NCI-H510A (cell line): ENCODE measurements around the gene DICER1.
A peak's percentile ranks its signal among the peaks of the same experiment; 100 is the strongest.
"Not testable (repeated sequence)": the region's sequence is repeated elsewhere in the genome, so short reads cannot be mapped to it uniquely, and the experiment has no call there.

Experiments used
- DNase-seq: peaks from one replicate; lab custom pipeline; 2025; lab: John Stamatoyannopoulos, UW

The DICER1 gene, protein sequence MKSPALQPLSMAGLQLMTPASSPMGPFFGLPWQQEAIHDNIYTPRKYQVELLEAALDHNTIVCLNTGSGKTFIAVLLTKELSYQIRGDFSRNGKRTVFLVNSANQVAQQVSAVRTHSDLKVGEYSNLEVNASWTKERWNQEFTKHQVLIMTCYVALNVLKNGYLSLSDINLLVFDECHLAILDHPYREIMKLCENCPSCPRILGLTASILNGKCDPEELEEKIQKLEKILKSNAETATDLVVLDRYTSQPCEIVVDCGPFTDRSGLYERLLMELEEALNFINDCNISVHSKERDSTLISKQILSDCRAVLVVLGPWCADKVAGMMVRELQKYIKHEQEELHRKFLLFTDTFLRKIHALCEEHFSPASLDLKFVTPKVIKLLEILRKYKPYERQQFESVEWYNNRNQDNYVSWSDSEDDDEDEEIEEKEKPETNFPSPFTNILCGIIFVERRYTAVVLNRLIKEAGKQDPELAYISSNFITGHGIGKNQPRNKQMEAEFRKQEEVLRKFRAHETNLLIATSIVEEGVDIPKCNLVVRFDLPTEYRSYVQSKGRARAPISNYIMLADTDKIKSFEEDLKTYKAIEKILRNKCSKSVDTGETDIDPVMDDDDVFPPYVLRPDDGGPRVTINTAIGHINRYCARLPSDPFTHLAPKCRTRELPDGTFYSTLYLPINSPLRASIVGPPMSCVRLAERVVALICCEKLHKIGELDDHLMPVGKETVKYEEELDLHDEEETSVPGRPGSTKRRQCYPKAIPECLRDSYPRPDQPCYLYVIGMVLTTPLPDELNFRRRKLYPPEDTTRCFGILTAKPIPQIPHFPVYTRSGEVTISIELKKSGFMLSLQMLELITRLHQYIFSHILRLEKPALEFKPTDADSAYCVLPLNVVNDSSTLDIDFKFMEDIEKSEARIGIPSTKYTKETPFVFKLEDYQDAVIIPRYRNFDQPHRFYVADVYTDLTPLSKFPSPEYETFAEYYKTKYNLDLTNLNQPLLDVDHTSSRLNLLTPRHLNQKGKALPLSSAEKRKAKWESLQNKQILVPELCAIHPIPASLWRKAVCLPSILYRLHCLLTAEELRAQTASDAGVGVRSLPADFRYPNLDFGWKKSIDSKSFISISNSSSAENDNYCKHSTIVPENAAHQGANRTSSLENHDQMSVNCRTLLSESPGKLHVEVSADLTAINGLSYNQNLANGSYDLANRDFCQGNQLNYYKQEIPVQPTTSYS (N-terminal part only)

DNA sequence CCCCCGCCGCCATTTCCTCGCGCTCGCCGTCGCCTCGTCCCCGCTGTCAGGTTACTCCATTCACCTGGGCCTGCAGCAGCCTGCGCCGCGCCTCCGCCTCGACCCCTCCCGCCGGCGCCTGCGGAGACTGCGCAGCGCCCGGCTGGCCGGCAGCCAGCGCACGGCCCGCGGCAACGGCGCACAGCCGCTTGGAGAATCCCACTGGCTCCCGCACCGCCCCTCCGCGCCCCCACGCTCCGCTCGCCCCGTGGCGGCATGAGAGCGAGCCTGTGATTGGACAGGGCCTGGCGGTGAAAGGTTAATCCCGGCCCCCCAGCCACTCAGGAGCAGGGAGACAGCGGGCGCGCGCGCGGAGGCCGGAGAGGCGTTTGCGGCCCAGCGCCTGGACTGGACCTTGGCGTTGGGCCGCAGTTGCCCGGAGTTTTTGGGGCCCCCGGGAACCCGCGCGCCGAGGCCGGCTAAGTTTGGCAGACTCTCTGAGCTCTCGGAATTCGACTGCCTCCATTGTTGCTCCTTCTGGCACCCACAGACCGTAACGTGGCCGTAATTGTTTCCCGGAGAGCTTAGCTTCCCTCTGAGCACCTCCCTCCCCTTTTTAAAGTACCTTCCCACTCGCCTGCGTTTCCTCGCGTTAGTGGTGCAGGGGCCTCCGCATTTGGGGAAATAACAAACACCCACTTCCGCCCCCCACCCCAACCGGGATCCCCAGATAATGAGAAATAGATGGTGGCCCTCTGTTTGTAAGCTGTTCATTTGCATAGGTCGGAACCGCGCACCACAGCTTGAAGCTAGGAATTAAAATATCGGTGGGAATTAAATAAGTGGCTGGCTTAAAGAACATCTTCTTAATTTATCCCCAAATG lies at the start of gene DICER1:
TSS of gene DICER1 (minus strand) at position 203 of the 863 bp plus-strand sequence. CDS start 24,071 bp downstream, outside the sequence.
- peak; percentile 85 for DNase-seq

DNA sequence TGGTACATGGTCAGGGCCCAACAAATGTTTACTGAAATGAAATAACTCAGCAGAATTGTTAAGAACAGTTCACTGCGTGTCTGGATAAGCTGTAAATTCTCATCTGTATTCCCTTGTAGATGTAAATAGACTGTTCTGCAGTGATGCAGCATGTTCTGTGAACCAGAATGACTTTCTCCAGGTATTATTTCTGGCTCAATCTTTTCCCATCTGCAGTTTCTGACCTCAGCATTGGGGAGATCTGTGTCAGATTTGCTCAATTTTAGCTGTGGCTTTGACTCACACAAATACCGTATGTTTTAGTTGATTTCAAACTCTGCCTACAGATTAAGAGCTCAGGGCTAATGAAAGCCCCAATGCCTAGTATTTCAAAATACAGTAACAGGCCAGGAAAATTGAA lies 49.2 kb upstream of the DICER1 start:
- no peak for DNase-seq

DNA sequence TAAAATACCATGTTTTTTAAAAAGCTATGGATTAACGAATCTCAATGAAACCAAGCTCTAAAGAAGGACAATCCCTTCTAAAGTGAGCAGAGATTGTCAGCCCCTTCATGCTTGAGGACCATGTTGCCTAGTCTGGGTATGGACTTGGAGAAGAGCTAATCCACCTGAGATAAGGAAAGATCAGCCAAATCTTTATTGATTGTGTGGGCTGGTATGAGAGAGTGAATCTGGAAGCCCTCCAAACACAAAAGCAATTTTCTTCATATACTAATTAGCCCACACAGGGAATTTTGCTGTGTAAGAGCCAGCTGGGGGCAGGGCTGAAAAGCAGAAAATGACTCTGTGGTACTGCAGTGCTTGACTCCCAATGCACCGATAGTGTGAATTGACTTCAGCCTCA lies 47.4 kb upstream of the DICER1 start:
- no peak for DNase-seq

DNA sequence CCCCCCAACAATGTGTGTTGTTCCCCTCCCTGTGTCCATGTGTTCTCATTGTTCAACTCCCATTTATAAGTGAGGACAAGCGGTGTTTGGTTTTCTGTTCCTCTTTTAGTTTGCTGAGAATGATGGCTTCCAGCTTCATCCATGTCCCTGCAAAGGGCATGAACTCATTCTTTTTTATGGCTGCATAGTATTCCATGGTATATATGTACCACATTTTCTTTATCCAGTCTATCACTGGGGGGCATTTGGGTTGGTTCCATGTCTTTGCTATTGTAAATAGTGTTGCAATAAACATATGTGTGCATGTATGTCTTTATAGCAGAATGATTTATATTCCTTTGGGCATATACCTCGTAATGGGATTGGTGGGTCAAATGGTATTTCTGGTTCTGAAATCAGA lies 44.4 kb upstream of the DICER1 start:
- DNase-seq, result not testable (repeated sequence)

DNA sequence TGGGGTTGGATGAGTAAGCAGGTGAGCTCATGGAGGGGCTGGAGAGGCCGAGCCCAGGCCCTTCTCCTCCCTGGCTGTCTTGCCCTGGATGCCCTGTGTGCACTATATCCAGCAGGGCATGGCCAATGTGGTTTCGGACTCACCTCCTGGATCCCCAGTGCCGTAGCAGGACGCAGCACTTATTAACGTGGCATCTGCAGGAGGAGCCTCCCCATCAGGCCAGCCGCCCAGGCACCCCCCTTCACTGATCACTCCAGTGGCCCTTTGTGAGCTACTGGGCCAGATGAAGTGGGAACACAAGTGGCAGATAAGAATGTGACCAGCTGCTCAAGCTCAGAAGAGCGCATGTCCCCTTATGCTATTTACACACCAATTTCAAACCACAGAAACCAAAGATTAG lies 43.1 kb upstream of the DICER1 start:
- DNase-seq, result peak; percentile 76

DNA sequence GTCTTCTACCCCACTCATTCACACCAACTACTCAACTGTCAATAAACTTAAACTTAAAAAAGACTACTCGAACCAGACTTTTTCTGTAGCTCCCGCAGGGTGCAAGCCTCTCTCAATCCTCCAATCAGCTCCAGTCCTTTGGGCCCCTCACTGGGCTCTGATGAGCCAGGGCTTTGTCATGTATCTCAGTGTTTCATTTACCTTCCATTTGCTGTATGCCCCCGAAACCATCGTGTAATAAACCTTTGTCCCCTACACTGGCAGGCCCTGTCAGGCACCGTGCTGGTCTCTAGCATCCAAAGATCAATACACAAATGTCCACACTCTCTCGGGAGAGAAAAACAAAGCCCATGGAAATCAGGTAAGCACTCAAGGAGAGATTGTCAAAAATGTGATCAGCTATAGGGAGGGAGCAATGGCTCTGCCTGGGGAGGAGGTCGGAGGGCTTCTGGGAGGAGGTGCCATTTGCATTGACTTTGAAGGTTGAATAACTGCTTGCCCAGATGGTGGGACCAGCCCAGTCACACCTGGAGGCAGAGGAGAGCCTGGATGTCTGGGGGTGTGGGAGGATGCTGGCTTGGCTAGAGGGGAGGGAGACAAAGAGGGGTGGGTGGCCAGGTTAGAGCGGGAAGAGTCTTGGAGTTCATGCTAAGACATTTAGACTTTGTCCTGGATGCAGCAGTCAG lies 42.1 kb upstream of the DICER1 start:
- DNase-seq, result no peak

DNA sequence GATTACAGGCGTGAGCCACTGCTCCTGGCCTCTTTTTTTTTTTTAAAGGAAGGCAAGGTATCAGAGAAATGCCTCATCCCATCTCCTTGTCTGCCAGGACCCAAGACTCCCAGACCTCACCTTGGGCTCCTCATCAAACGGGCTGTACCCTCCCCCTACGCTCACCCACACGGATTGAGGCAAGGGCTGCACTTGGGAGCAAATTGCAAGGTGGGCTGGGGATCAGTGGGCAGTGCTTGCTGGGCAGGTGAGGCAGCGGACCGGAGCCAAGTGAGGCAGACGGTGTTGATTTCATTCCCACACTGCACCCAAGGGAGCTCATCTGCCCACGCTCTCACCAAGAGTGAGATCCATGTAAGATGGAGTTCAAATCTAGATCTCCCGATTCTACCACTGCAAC lies 41.0 kb upstream of the DICER1 start:
- no peak for DNase-seq

DNA sequence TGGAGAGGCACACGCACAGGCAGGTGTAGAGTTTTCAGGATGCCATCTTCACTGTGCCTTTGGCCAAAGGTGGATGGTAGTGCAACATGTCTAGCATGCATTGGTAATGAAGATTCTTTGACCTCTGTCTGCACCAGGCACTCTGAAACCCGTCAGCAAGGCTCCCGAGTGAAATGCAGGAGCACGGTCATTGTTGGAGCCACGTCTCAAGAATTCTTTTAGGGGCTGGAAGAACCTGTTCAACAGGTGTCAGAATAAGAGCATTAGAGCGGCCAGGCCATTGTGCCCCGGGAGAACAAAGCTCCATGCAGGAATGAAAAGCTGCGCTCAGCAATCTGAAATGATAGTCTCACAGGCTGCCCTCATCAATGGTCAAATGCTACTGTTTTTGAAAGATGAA lies 40.2 kb upstream of the DICER1 start:
- peak; percentile 59 for DNase-seq

DNA sequence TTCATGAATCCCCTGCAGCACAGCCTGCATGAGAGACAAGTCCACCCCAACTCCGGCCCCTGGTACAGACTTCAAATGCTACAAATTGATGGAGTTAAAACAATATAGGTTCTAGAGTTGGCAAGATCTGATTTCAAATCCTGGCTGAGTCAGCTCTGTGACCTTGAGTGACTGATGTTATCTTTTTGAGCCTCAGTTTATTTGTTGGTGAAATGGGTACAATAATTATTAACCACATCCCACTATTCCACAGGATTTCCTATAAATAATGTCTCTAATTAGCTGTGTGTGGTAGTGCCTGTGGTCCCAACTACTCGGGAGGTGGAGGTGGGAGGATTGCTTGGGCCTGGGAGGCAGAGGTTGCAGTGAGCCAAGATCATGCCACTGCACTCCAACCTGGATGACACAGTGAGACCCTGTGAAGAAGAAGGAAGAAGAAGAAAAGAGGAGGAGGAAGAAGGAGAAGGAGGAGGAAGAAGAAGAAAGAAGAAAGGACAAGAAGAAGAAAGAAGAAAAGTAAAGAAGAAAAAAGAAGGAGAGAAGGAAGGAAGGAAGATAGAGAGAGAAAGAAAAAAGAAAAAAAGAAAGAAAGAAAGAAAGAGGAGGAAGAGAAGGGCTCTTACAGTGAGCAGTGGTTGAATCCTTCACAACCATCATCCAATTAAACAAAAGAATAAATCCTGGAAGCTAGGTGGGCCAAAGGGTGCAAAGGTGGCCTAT lies 39.7 kb upstream of the DICER1 start:
- DNase-seq, result no peak

DNA sequence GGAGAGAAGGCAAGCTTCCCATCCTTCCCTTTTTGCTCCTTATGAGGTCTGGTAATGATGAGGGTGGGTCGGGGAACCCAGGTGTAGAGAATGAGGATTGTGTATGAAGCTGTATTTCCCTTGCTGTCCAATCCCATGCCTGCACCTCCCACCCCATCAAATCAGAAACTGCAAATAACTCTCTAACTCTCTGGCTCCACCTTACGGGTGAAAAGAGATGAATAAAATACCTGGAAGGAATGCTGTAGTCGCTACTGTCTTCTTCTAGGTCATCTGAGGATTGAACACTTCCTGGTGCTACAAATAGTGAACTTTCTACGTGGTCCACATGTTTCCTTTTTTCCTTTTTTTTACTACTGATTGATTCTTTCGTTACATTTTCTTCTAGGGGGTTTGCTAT lies 38.9 kb upstream of the DICER1 start:
- no peak for DNase-seq

DNA sequence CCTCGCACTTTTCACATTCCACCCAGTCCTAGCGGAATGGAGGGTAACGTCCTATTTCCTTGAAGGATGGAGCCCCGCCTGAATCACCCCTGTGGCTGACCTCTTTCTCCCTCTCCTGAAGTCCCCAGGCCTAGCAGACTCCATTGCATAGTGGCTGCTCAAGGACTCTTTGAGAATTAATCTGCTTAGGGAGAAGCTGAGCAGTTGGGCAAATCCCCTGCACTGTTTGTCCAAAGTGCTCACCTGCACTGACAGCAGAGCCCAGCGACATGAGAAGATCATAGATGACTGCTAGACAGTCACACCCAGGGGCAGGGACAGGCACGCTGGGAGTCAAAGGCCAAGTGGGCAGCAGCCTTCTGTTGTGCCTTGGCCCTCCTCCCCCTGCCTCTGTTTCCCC lies 37.7 kb upstream of the DICER1 start:
- DNase-seq, result no peak

DNA sequence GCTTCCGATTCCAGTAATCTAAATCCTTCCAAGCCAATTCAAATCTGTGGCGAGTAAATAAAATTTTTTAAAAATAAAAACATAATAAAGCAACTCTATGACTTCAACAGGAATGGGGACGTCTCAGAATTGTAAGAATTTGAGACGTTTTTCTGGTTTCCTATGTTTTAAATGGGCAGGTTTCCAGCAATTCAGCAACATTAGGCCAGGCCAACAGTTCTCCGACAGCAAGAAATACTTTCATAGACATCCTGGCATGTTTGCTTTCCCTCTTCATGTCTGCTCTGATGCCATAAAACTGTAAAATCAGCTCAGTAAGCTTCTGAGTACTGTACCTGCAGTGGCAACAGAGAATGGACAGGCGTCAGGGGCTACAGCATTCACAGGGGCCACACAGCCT lies 35.8 kb upstream of the DICER1 start:
- DNase-seq, result no peak

DNA sequence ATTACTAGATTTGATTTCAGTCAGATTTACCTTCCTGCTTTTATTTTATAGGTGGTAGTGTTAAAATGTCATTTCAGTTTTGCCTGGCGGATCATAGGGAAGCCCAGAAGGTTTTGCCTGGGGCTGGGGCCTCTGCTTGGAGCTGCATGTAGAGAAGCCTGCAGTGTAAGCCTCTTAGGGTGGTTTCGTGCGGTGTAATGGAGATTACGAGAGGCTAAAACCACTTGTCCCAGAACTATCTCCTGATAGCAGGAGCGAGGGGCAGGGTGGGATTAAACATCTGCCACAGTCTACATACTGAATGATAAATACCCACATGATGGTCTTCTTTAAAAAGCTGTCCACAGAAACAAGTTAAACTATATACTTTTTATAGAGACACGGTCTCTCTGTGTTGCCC lies 35.0 kb upstream of the DICER1 start:
- DNase-seq, result no peak

DNA sequence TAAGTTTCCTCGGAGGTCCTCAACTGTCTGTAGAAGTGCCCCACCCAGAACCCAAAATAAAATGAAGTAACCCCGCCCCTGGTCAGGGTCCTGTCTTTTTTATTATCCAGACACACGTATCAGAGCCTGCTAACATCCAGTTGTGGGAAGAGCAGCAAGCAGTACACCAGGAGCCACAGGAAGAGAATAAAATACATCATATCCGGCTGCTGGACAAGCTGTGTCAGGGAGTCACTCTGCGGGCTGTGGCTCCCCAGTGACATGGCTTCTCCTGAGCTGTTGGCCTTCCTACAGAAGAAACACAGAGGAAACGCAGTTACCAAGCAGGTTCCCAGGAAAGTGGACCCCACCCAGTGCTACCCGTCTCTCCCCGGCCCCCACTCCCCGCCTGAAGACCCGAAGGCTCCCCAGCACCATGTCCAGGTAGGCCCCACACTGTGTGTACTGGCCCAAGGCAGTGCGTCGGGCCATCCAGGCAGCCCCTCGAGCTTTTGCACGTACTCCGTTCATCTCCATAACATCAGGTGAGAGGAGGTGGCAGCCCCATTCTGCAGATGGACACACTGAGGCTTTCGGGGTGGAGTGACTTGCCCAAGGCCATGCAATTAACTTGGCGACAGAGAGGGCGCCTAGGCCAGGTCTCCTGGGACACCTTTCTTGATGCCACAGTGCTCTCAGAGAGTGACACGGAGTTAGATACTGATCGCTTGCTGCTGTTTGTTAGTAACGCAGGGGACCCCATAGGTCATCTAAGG lies 34.3 kb upstream of the DICER1 start:
- no peak for DNase-seq

DNA sequence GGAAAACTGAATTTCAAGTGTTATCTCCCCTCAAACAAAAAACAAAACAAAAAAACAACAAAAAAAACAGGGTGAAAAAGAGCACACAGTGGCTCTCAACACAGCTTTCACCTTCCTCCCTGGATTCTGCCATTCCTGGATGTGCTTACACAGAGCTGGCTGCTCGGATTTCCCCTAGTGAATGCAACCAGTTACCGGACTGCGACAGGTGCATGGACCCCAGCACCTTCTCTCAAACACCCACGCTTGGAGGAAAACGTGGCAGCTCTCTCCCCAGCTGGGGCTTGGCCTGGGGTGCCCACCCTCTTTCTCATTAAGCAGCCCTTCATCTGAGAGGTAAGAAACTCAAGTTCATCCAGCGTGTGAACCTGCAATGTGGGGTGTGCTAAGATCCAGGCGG lies 33.5 kb upstream of the DICER1 start:
- DNase-seq, result no peak

DNA sequence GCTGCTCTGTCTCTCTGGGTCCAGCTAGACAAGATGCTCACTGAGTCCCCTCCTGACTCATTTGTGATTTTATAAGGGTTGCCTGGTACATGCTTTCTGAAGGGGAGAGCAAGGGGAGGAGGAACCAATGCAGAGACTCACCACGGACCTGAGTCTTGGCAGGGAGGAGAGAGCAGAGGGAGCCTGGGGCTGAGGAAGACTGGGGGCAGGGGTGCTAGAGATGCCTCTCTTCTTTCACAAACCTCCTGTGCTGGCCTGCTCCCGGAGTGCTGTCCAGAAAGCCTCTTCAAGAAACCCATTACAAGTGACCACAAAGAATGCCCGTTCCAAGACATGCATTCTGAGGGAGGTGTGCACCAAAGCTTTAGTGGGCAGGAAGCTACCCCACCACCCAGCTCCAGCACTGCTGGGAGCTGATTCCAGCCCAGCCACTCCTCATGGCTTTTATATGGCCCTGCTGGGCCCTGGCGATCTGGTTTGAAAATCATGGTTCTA lies 33.1 kb upstream of the DICER1 start:
- DNase-seq, result no peak

DNA sequence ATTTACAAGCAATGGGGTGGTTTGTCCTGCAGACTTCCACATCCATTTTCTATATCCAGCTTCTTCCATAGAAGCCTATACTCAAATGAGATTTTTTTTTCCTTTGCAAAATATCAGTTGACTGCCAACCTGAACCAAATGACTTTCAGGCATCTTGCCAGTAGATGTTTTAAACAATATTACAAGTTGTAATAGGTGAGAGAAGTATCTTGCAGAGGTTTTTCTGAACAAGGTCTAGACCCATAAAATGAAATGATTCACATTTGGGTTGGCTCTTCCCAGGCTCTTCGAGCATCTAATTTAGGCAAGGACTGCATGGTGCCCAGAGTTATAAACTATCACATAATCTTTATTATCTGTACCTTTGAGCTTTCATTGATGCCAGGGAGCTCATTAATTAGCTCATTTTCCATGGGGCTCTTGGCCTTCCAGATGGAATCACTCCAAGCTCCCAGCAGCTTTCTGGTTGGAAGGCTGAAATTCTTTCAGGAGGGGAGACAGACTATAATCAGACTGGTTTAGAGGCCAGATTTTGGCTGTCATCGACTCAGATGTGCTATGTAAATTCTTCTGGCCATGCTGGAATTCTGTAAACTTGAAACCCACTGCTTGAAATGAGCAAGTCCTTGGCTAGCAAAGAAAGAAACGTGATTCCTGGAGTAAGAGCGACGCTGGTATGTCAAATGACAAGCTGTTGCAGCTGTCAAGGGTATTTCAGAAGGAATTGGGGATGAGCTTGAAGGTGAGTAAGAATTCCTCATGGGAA lies 32.2 kb upstream of the DICER1 start:
- DNase-seq, result no peak

DNA sequence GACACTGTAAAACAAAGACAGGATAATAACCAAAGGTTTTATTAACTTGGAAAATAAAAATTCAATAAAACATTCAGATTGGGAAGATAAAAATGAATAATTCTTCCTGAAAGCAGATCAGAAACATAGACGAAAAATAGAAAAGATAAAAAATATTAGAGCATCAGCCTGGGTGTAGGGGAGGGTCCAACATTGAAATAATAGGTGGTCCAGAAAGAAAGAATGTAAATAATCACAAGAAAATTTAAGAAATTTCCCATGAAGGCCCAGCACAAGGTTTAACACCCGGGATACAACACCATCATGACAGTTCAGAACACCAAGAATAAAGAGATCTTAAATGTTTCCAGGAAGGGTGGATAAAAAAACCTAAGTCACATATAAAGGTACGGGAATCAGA lies 31.1 kb upstream of the DICER1 start:
- DNase-seq, result no peak
